ENCODE measurements around the gene PCDH9. TPM values are rescaled to one million over a fixed set of nuclear protein-coding genes. Genes with fewer than 3 reads are reported as not detected.

PCDH9 gene
- total RNA-seq, 1 donor from 2014 or later, result 19.0 TPM

GRCh38 chr13:66842766-66843165 is 387.4 kb downstream of the PCDH9 start:
- no peak for DNase-seq (ENCODE audit: low spot score)

- no peak for DNase-seq (ENCODE audit: low spot score)
Observed at GRCh38 chr13:66840621-66841020, 389.5 kb downstream of the PCDH9 start.

- no peak for DNase-seq (ENCODE audit: low spot score)
Observed at GRCh38 chr13:66837246-66837645, 392.9 kb downstream of the PCDH9 start.

- no peak for DNase-seq (ENCODE audit: low spot score)
Observed at GRCh38 chr13:66835040-66835628, 395.0 kb downstream of the PCDH9 start.

- no peak for DNase-seq (ENCODE audit: low spot score)
Observed at GRCh38 chr13:66830940-66831716, 399.0 kb downstream of the PCDH9 start.

GRCh38 chr13:66829803-66830202 is 400.3 kb downstream of the PCDH9 start:
- DNase-seq (ENCODE audit: low spot score), result no peak

- no peak for DNase-seq (ENCODE audit: low spot score)
Observed at GRCh38 chr13:66826398-66826797, 403.7 kb downstream of the PCDH9 start.

GRCh38 chr13:66821551-66821950 is 408.6 kb downstream of the PCDH9 start:
- DNase-seq (ENCODE audit: low spot score), result no peak

GRCh38 chr13:66811455-66811854 is 418.7 kb downstream of the PCDH9 start:
- DNase-seq (ENCODE audit: low spot score), result no peak

- no peak for DNase-seq (ENCODE audit: low spot score)
Observed at GRCh38 chr13:66809485-66809884, 420.7 kb downstream of the PCDH9 start.

- DNase-seq (ENCODE audit: low spot score), result no peak
Observed at GRCh38 chr13:66807251-66807650, 422.9 kb downstream of the PCDH9 start.

GRCh38 chr13:66805657-66806056 is 424.5 kb downstream of the PCDH9 start:
- no peak for DNase-seq (ENCODE audit: low spot score)

GRCh38 chr13:66803808-66804456 is 426.2 kb downstream of the PCDH9 start:
- DNase-seq (ENCODE audit: low spot score), result no peak

- DNase-seq (ENCODE audit: low spot score), result no peak
Observed at GRCh38 chr13:66803013-66803807, 426.9 kb downstream of the PCDH9 start.

- no peak for DNase-seq (ENCODE audit: low spot score)
Observed at GRCh38 chr13:66795636-66796035, 434.5 kb downstream of the PCDH9 start.

- DNase-seq (ENCODE audit: low spot score), result no peak
Observed at GRCh38 chr13:66794340-66795031, 435.6 kb downstream of the PCDH9 start.

GRCh38 chr13:66790861-66791260 is 439.3 kb downstream of the PCDH9 start:
- no peak for DNase-seq (ENCODE audit: low spot score)

GRCh38 chr13:66781241-66781640 is 448.9 kb downstream of the PCDH9 start:
- DNase-seq (ENCODE audit: low spot score), result no peak

GRCh38 chr13:66780814-66781213 is 449.3 kb downstream of the PCDH9 start:
- no peak for DNase-seq (ENCODE audit: low spot score)

GRCh38 chr13:66778461-66778860 is 451.7 kb downstream of the PCDH9 start:
- DNase-seq (ENCODE audit: low spot score), result no peak

GRCh38 chr13:66775196-66775595 is 454.9 kb downstream of the PCDH9 start:
- DNase-seq (ENCODE audit: low spot score), result no peak

- no peak for DNase-seq (ENCODE audit: low spot score)
Observed at GRCh38 chr13:66774046-66774445, 456.1 kb downstream of the PCDH9 start.
